Ovary (tissue), 3 donors: ENCODE measurements around the gene RPP25.

Experiments used
- EP300 ChIP-seq: sonication (generic); formaldehyde crosslinking; IDR thresholded peaks from one replicate; pipeline ENCODE4 v1.6.1; 2017; ENCODE audit warnings: antibody characterized with exemption
- POLR2A ChIP-seq: fragments of 450-650 bp; IDR thresholded peaks from one replicate; pipeline ENCODE4 v1.6.1; 2017; ENCODE audit warnings: antibody characterized with exemption, mild to moderate bottlenecking, moderate library complexity
- TF ChIP-seq, protein P1 (sequence below), 3 donors: fragments of 450-650 bp in 2 of 3; fragments of 200-600 bp in 1 of 3; IDR thresholded peaks; one replicate each; pipeline versions ENCODE4 v1.5.1 to v1.8.0; 2016 to 2022; ENCODE audit warnings: antibody characterized with exemption in 3 of 3, mild to moderate bottlenecking in 1 of 3
- donor health status: DM: no; HTN: no; CAD: no.

GRCh38 chr15:74954515-74954914 is 2.1 kb downstream of the RPP25 start:
- TF ChIP-seq POLR2A (no peak), EP300 (no peak)
- TF ChIP-seq, protein P1, sequence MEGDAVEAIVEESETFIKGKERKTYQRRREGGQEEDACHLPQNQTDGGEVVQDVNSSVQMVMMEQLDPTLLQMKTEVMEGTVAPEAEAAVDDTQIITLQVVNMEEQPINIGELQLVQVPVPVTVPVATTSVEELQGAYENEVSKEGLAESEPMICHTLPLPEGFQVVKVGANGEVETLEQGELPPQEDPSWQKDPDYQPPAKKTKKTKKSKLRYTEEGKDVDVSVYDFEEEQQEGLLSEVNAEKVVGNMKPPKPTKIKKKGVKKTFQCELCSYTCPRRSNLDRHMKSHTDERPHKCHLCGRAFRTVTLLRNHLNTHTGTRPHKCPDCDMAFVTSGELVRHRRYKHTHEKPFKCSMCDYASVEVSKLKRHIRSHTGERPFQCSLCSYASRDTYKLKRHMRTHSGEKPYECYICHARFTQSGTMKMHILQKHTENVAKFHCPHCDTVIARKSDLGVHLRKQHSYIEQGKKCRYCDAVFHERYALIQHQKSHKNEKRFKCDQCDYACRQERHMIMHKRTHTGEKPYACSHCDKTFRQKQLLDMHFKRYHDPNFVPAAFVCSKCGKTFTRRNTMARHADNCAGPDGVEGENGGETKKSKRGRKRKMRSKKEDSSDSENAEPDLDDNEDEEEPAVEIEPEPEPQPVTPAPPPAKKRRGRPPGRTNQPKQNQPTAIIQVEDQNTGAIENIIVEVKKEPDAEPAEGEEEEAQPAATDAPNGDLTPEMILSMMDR (IDR thresholded peaks at IDR 0.05) = no peak
